ENCODE measurements around the gene NEIL3.
"Not testable (repeated sequence)": the region's sequence is repeated elsewhere in the genome, so short reads cannot be mapped to it uniquely, and the experiment has no call there.

NEIL3 gene

GRCh38 chr4:177288335-177288734 lies 21.3 kb upstream of the NEIL3 start:
- TF ChIP-seq ZNF274 (IDR thresholded peaks at IDR 0.05; ENCODE audit: low read depth, low read length): no peak
- no peak overlapping the region for H3K4me3 ChIP-seq (ENCODE audit: low read length)

GRCh38 chr4:177290780-177291179 lies 18.9 kb upstream of the NEIL3 start:
- H3K4me3 ChIP-seq (ENCODE audit: low read length): no peak overlapping the region
- TF ChIP-seq ZNF274 (IDR thresholded peaks at IDR 0.05; ENCODE audit: low read depth, low read length): no peak

GRCh38 chr4:177292171-177292570 lies 17.5 kb upstream of the NEIL3 start:
- TF ChIP-seq ZNF274 (IDR thresholded peaks at IDR 0.05; ENCODE audit: low read depth, low read length): no peak
- no peak overlapping the region for H3K4me3 ChIP-seq (ENCODE audit: low read length)

GRCh38 chr4:177293208-177294033 lies 16.3 kb upstream of the NEIL3 start:
- H3K4me3 ChIP-seq (ENCODE audit: low read length): no peak overlapping the region

GRCh38 chr4:177297785-177298391 lies 11.8 kb upstream of the NEIL3 start:
- no peak overlapping the region for H3K4me3 ChIP-seq (ENCODE audit: low read length)
- no peak for TF ChIP-seq ZNF274 (IDR thresholded peaks at IDR 0.05; ENCODE audit: low read depth, low read length)

More at GRCh38 chr4:177293208-177294033, 16.3 kb upstream of the NEIL3 start:
- no peak for TF ChIP-seq ZNF274 (IDR thresholded peaks at IDR 0.05; ENCODE audit: low read depth, low read length)

GRCh38 chr4:177301126-177301639 lies 8.5 kb upstream of the NEIL3 start:
- no peak for TF ChIP-seq ZNF274 (IDR thresholded peaks at IDR 0.05; ENCODE audit: low read depth, low read length)
- no peak overlapping the region for H3K4me3 ChIP-seq (ENCODE audit: low read length)

- no peak overlapping the region for H3K4me3 ChIP-seq (ENCODE audit: low read length)
- TF ChIP-seq ZNF274 (IDR thresholded peaks at IDR 0.05; ENCODE audit: low read depth, low read length): no peak
Observed at GRCh38 chr4:177302371-177303100, 7.1 kb upstream of the NEIL3 start.

- H3K4me3 ChIP-seq (ENCODE audit: low read length): no peak overlapping the region
- TF ChIP-seq ZNF274 (IDR thresholded peaks at IDR 0.05; ENCODE audit: low read depth, low read length): no peak
Observed at GRCh38 chr4:177304094-177304493, 5.6 kb upstream of the NEIL3 start.

GRCh38 chr4:177304864-177305263 lies 4.8 kb upstream of the NEIL3 start:
- H3K4me3 ChIP-seq (ENCODE audit: low read length): not testable (repeated sequence)

GRCh38 chr4:177308125-177308524 lies 1.5 kb upstream of the NEIL3 start:
- no peak overlapping the region for H3K4me3 ChIP-seq (ENCODE audit: low read length)
- TF ChIP-seq ZNF274 (IDR thresholded peaks at IDR 0.05; ENCODE audit: low read depth, low read length): no peak

- 0 out of 2 replicates have a peak overlapping the region, but pooled peaks have one; percentile 69 for H3K4me3 ChIP-seq (ENCODE audit: low read length)
- no peak for TF ChIP-seq ZNF274 (IDR thresholded peaks at IDR 0.05; ENCODE audit: low read depth, low read length)
Observed at GRCh38 chr4:177308847-177309521, 690 bp upstream of the NEIL3 start.

GRCh38 chr4:177311589-177311988 lies 1.9 kb downstream of the NEIL3 start:
- TF ChIP-seq ZNF274 (IDR thresholded peaks at IDR 0.05; ENCODE audit: low read depth, low read length): no peak
- H3K4me3 ChIP-seq (ENCODE audit: low read length): no peak overlapping the region

GRCh38 chr4:177313263-177313662 lies 3.6 kb downstream of the NEIL3 start:
- no peak for TF ChIP-seq ZNF274 (IDR thresholded peaks at IDR 0.05; ENCODE audit: low read depth, low read length)
- no peak overlapping the region for H3K4me3 ChIP-seq (ENCODE audit: low read length)
